Rectal smooth muscle tissue (tissue), 1 donor: Measurements from ENCODE around the gene ST6GALNAC3.

Source experiments
- H3K27ac ChIP-seq: one replicate; pipeline ENCODE4 v1.7.0; 2013; ENCODE audit warnings: low read depth, low read length, inconsistent platforms
- H3K27me3 ChIP-seq: one replicate; pipeline ENCODE4 v1.7.0; 2013; ENCODE audit warnings: low read length; ENCODE audit not compliant: control insufficient read depth, insufficient read depth
- H3K36me3 ChIP-seq: one replicate; pipeline ENCODE4 v1.7.0; 2013; ENCODE audit warnings: low read length; ENCODE audit not compliant: control insufficient read depth, insufficient read depth
- H3K4me1 ChIP-seq: one replicate; pipeline ENCODE4 v1.7.0; 2013; ENCODE audit warnings: low read length; ENCODE audit not compliant: control insufficient read depth, insufficient read depth
- H3K4me3 ChIP-seq: one replicate; pipeline ENCODE4 v1.7.0; 2013; ENCODE audit warnings: low read length
- H3K9ac ChIP-seq: one replicate; pipeline ENCODE4 v1.7.0; 2013; ENCODE audit warnings: low read length

Gene ST6GALNAC3

GRCh38 chr1:76568573-76569238, 494.2 kb downstream of the ST6GALNAC3 start:
- Histone ChIP-seq H3K4me1 (no peaks in the 10 kb centered on the region), H3K9ac (no peak overlapping the region), H3K27ac (no peak overlapping the region), H3K4me3 (no peak overlapping the region), H3K27me3 (no peaks in the 10 kb centered on the region), H3K36me3 (no peaks in the 10 kb centered on the region)

GRCh38 chr1:76571248-76571647, 496.7 kb downstream of the ST6GALNAC3 start:
- Histone ChIP-seq H3K27ac (no peak overlapping the region), H3K27me3 (no peaks in the 10 kb centered on the region), H3K4me1 (no peaks in the 10 kb centered on the region), H3K9ac (no peak overlapping the region), H3K4me3 (no peak overlapping the region), H3K36me3 (no peaks in the 10 kb centered on the region)

GRCh38 chr1:76572229-76572628, 497.7 kb downstream of the ST6GALNAC3 start:
- H3K4me3 ChIP-seq: no peak overlapping the region
- H3K27ac ChIP-seq: no peak overlapping the region
- no peaks in the 10 kb centered on the region for H3K4me1 ChIP-seq
- no peaks in the 10 kb centered on the region for H3K36me3 ChIP-seq
- H3K27me3 ChIP-seq: no peaks in the 10 kb centered on the region
- H3K9ac ChIP-seq: no peak overlapping the region

- H3K4me1 ChIP-seq: no peaks in the 10 kb centered on the region
- H3K27ac ChIP-seq: no peak overlapping the region
- no peaks in the 10 kb centered on the region for H3K27me3 ChIP-seq
- no peak overlapping the region for H3K9ac ChIP-seq
- H3K36me3 ChIP-seq: no peaks in the 10 kb centered on the region
- no peak overlapping the region for H3K4me3 ChIP-seq
These were observed 502.5 kb downstream of the ST6GALNAC3 start for GRCh38 chr1:76576876-76577524.

GRCh38 chr1:76577525-76578185, 503.1 kb downstream of the ST6GALNAC3 start:
- H3K4me1 ChIP-seq: no peaks in the 10 kb centered on the region
- no peaks in the 10 kb centered on the region for H3K27me3 ChIP-seq
- H3K27ac ChIP-seq: no peak overlapping the region
- H3K9ac ChIP-seq: no peak overlapping the region
- H3K4me3 ChIP-seq: no peak overlapping the region
- no peaks in the 10 kb centered on the region for H3K36me3 ChIP-seq

GRCh38 chr1:76580206-76580605, 505.7 kb downstream of the ST6GALNAC3 start:
- H3K36me3 ChIP-seq: no peaks in the 10 kb centered on the region

GRCh38 chr1:76581712-76582111, 507.2 kb downstream of the ST6GALNAC3 start:
- Histone ChIP-seq H3K9ac (no peak overlapping the region), H3K27ac (no peak overlapping the region), H3K27me3 (no peaks in the 10 kb centered on the region), H3K4me3 (no peak overlapping the region), H3K4me1 (no peaks in the 10 kb centered on the region), H3K36me3 (no peaks in the 10 kb centered on the region)

More at GRCh38 chr1:76580206-76580605, 505.7 kb downstream of the ST6GALNAC3 start:
- H3K4me3 ChIP-seq: no peak overlapping the region
- H3K27me3 ChIP-seq: no peaks in the 10 kb centered on the region
- H3K27ac ChIP-seq: no peak overlapping the region
- no peak overlapping the region for H3K9ac ChIP-seq
- H3K4me1 ChIP-seq: no peaks in the 10 kb centered on the region

- no peak overlapping the region for H3K9ac ChIP-seq
- no peaks in the 10 kb centered on the region for H3K36me3 ChIP-seq
- H3K27me3 ChIP-seq: no peaks in the 10 kb centered on the region
- no peaks in the 10 kb centered on the region for H3K4me1 ChIP-seq
- no peak overlapping the region for H3K4me3 ChIP-seq
- no peak overlapping the region for H3K27ac ChIP-seq
These were observed 508.8 kb downstream of the ST6GALNAC3 start for GRCh38 chr1:76583235-76583868.

GRCh38 chr1:76583875-76584477, 509.4 kb downstream of the ST6GALNAC3 start:
- Histone ChIP-seq H3K27me3 (no peaks in the 10 kb centered on the region), H3K36me3 (no peaks in the 10 kb centered on the region), H3K4me3 (no peak overlapping the region), H3K27ac (no peak overlapping the region), H3K9ac (no peak overlapping the region), H3K4me1 (no peaks in the 10 kb centered on the region)

GRCh38 chr1:76585980-76586674, 511.6 kb downstream of the ST6GALNAC3 start:
- no peaks in the 10 kb centered on the region for H3K27me3 ChIP-seq
- H3K9ac ChIP-seq: no peak overlapping the region
- H3K4me3 ChIP-seq: no peak overlapping the region
- no peak overlapping the region for H3K27ac ChIP-seq
- no peaks in the 10 kb centered on the region for H3K4me1 ChIP-seq
- no peaks in the 10 kb centered on the region for H3K36me3 ChIP-seq

GRCh38 chr1:76587212-76587611, 512.7 kb downstream of the ST6GALNAC3 start:
- Histone ChIP-seq H3K4me3 (no peak overlapping the region), H3K9ac (no peak overlapping the region), H3K27ac (no peak overlapping the region), H3K4me1 (no peaks in the 10 kb centered on the region), H3K36me3 (no peaks in the 10 kb centered on the region), H3K27me3 (no peaks in the 10 kb centered on the region)

GRCh38 chr1:76591461-76591860, 516.9 kb downstream of the ST6GALNAC3 start:
- no peak overlapping the region for H3K27ac ChIP-seq
- H3K4me1 ChIP-seq: no peaks in the 10 kb centered on the region
- no peak overlapping the region for H3K9ac ChIP-seq
- H3K4me3 ChIP-seq: no peak overlapping the region
- H3K27me3 ChIP-seq: no peaks in the 10 kb centered on the region
- no peaks in the 10 kb centered on the region for H3K36me3 ChIP-seq
